Daoy (cell line): ENCODE measurements around the gene LRIG2. TPM values are rescaled to one million over a fixed set of nuclear protein-coding genes. Genes with fewer than 3 reads are reported as not detected.
"Not testable (repeated sequence)": the region's sequence is repeated elsewhere in the genome, so short reads cannot be mapped to it uniquely, and the experiment has no call there.

Experiments used
- DNase-seq: peaks from one replicate; pipeline ENCODE4 v3.0.0-alpha.2; 2015; ENCODE audit warnings: low read depth
- total RNA-seq: library from RNA; depleted of rRNA; stranded (reverse); fragments of >200 nt; shearing (Covaris generic); gene quantifications from 2 replicates; pipeline ENCODE4 v1.2.3, GENCODE V29; 2014

LRIG2 gene
- total RNA-seq, 1 experiment from 2014 or later: 5.0 TPM

- no peak for DNase-seq
These were observed 56.7 kb downstream of the LRIG2 start for GRCh38 chr1:113129529-113130185.

- no peak for DNase-seq
These were observed 60.0 kb downstream of the LRIG2 start for GRCh38 chr1:113133038-113133437.

GRCh38 chr1:113133759-113134158 lies 60.8 kb downstream of the LRIG2 start:
- DNase-seq: no peak

GRCh38 chr1:113135460-113135859 lies 62.5 kb downstream of the LRIG2 start:
- no peak for DNase-seq

GRCh38 chr1:113136476-113136875 lies 63.5 kb downstream of the LRIG2 start:
- no peak for DNase-seq

- no peak for DNase-seq
These were observed 64.6 kb downstream of the LRIG2 start for GRCh38 chr1:113137563-113137962.

GRCh38 chr1:113138778-113139177 lies 65.8 kb downstream of the LRIG2 start:
- no peak for DNase-seq

- no peak for DNase-seq
These were observed 67.2 kb downstream of the LRIG2 start for GRCh38 chr1:113140176-113140575.

GRCh38 chr1:113140588-113141446 lies 67.8 kb downstream of the LRIG2 start:
- peak; percentile 78 for DNase-seq

- DNase-seq: peak; percentile 42
These were observed 68.9 kb downstream of the LRIG2 start for GRCh38 chr1:113141650-113142473.

GRCh38 chr1:113142791-113143190 lies 69.8 kb downstream of the LRIG2 start:
- peak; percentile 23 for DNase-seq

- peak; percentile 73 for DNase-seq
These were observed 73.5 kb downstream of the LRIG2 start for GRCh38 chr1:113146242-113147072.

- DNase-seq: no peak
These were observed 74.2 kb downstream of the LRIG2 start for GRCh38 chr1:113147073-113147625.

- DNase-seq: no peak
These were observed 74.8 kb downstream of the LRIG2 start for GRCh38 chr1:113147826-113148225.

- DNase-seq: not testable (repeated sequence)
These were observed 77.5 kb downstream of the LRIG2 start for GRCh38 chr1:113150494-113150893.

- peak; percentile 66 for DNase-seq
These were observed 80.3 kb downstream of the LRIG2 start for GRCh38 chr1:113153116-113153803.

- DNase-seq: no peak
These were observed 83.4 kb downstream of the LRIG2 start for GRCh38 chr1:113156368-113156767.

GRCh38 chr1:113158743-113159142 lies 85.7 kb downstream of the LRIG2 start:
- DNase-seq: not testable (repeated sequence)

GRCh38 chr1:113166473-113166872 lies 93.5 kb downstream of the LRIG2 start:
- no peak for DNase-seq

GRCh38 chr1:113168946-113169345 lies 95.9 kb downstream of the LRIG2 start:
- DNase-seq: no peak
